Skin of body (tissue), 2 donors: ENCODE results near the gene ATF5. TPM values are rescaled to one million over a fixed set of nuclear protein-coding genes. Genes with fewer than 3 reads are reported as not detected.
A peak's percentile ranks its signal among the peaks of the same experiment; 100 is the strongest.

Experiments
- DNase-seq: peaks from one replicate; lab custom pipeline; 2025; lab: John Stamatoyannopoulos, UW
- total RNA-seq: library from RNA; depleted of rRNA; stranded (reverse); fragments of >200 nt; gene quantifications from one replicate; pipeline ENCODE4 v1.2.3, GENCODE V29; 2014

Gene ATF5
- total RNA-seq, result 2.0 TPM

- peak; percentile 91 for DNase-seq
These were observed at the start of gene ATF5, which contains the start of gene NUP62 for GRCh38 chr19:49929121-49929610. Gene ATF5 (plus strand): TSS chr19:49929205. CDS start chr19:49930851, 1,646 bp downstream. Gene NUP62 (minus strand): TSS chr19:49929504. CDS start chr19:49909807, 19,697 bp downstream.

DNA sequence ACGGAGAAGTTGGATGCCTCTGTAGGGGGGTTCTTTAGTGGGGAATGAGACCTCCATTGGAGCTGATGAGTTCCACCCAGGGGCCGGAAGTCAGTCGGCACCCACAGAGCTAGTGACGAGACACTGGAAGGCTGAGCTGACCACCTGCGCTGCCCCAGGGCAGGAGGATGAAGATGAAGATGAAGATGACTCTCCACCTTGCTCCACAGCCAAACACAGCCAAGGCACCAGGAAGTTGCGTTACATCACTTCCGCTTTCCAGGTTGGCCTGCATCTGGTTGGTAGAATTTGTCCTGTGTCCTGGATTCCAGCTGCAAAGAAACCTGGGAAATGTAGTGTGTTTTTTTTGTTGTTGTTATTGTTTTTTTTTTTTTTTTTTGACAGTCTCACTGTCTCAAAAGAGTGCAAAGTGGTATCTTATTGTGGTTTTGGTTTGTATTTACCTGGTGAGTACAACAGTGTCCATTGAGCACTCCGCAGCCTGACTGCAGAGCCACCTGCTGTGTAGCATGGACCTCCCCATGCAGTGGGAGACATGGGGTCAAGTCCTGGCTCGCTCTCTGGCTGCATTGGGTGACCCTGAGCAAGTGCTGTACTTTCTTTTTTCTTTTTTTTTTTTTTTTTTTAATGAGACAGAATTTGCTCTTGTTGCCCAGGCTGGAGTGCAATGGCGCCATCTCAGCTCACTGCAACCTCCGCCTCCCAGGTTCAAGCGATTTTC, 49.6 kb upstream of the ATF5 start:
- peak; percentile 20 for DNase-seq

GRCh38 chr19:49880162-49880869, 48.7 kb upstream of the ATF5 start:
- no peak for DNase-seq

- no peak for DNase-seq
These were observed 47.8 kb upstream of the ATF5 start for GRCh38 chr19:49881186-49881585.

- DNase-seq, result no peak
These were observed 47.2 kb upstream of the ATF5 start for GRCh38 chr19:49881672-49882394.

GRCh38 chr19:49882643-49883042, 46.4 kb upstream of the ATF5 start:
- no peak for DNase-seq

DNA sequence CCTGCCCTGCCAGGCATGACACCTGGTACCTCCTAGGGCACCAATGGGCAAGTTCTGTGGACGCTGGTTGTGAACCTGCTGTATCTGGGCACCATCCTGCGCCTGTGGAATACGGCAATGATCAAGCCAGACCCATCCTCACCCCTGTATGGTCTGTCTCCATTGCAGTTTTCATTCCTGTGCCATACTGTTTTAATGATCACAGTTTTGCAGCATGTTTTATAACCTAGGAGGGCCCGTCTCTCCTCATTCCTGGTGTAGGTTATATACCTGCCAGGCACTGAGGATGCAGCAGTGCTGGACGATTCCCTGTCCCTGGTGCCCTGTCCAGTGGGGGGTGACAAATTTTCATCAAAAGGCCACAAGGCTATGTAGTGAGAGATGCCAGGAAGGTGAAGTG, 45.9 kb upstream of the ATF5 start:
- DNase-seq, result no peak

DNA sequence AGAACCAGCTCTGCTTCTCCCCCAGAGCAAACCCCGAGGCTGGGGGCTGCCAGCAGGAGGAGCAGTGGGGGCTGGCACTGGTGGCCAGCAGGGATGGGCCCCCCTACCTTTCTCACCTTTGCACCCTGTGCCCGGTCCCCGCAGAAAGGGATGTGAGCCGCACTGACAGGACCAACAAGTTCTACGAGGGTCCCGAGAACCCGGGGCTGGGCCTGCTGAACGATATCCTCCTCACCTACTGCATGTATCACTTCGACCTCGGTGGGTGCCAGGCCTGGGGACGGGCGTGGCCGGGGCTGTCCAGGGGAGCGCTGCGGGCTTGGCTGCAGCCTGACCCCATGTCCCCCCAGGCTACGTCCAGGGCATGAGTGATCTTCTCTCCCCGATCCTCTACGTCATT, 44.9 kb upstream of the ATF5 start:
- DNase-seq, result no peak

DNA sequence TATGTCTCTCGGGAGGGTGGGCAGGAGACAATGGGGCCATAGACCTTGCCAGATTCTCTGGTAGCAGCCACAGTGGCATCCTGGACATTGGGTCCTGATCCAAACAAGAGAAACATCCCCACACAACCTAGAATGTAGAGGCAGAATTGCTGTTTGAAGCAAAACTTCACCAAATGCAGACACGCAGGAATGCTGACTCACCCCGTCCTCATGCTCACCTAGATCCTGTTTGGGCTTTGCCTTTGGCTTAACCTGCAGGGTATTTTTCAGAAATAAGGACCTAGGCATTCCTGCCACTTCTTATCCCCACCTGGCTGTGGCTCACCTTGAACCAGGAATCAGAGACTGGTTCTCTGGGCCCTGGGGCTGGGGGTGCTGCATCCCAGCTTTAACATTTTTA, 44.2 kb upstream of the ATF5 start:
- DNase-seq, result no peak

DNA sequence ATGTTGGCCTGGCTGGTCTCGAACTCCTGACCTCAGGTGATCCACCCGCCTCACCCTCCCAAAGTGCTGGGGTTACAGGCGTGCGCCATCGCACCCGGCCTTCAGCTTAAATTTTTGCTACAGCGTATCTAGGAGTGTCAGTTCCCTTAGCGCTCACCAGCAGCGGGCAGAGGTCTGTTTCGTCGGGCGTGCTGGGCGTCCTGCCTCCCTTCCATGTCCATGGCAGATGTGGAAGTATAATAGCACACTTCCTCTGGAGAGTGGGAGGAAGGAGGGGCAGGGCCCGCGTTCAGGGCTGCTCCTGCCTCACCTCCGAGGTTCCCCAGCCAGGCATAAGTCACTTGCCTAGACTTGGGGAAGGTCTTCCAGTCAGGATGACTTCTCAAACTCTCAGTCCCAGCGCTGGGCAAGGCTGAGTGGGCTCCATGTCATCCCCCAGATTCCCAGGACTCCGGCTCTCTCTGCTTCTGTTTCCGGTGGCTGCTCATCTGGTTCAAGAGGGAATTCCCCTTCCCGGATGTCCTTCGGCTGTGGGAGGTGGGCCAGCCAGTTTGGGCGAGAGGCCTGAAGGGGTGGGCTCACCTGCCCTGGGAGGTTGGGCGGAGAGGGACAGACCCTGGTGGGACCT, 41.9 kb upstream of the ATF5 start:
- no peak for DNase-seq

DNA sequence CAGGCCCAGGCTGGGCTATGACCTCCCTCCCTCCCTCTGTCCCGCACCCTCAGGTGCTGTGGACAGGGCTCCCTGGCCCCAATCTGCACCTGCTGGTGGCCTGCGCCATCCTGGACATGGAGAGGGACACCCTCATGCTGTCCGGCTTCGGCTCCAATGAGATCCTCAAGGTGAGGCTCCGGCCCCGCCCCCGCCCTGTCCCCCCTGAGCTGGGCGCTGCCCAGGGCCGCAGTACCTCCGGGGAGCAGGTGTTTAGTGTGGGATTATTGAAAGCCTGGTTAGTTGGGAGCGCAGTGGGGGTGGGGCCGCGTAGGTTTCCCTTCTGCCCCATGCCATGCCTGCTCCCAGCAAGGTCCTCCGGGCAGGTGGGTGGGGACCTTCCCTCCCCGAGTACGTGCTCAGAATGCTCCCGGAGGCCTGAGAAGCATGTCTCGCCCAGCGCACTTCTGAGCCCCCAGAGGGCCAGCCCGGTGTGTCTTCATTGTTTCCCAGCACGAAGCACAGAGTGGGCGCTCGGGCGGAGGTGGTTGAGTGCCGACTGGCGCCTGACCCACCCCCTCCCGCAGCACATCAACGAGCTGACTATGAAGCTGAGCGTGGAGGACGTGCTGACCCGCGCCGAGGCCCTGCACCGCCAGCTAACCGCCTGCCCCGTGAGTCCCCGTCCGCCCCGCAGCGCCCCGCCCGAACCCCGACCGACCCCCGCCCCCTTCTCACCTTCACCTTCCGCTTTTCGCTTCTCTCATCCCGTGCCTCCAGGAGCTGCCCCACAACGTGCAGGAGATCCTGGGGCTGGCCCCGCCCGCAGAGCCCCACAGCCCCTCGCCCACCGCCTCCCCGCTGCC, 41.1 kb upstream of the ATF5 start:
- DNase-seq, result no peak

GRCh38 chr19:49888510-49888824, 40.5 kb upstream of the ATF5 start:
- DNase-seq, result no peak

DNA sequence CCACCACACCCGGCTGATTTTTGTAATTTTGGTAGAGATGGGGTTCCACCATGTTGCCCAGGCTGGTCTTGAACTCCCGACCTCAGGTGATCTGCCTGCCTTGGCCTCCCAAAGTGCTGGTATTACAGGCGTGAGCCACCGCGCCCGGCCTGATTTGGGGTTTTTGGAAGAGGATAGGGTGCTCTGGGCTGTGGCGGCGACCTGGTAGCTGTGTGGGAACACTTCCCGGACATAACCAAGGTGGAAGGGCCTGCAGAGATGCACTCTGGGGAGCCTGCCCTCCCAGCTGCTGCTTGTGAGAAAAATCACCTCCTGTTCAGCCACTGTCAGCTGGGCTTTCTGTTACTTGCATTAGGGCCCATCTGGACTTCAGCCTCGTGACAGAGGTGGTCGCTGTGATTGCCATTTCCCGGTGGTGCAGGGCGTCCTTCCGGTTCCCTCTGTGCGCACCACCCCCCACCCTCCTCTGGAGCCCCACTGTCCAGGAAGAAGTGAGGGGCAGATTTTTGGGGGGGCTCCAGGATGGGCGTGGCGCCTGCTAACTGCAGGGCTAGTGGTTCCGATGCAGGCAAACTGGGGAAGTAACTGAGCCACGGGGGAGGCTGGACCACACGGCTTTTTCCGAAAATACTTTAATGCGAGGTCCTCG, 39.8 kb upstream of the ATF5 start:
- no peak for DNase-seq

- DNase-seq, result peak; percentile 22
These were observed 39.2 kb upstream of the ATF5 start for GRCh38 chr19:49889687-49890348.

DNA sequence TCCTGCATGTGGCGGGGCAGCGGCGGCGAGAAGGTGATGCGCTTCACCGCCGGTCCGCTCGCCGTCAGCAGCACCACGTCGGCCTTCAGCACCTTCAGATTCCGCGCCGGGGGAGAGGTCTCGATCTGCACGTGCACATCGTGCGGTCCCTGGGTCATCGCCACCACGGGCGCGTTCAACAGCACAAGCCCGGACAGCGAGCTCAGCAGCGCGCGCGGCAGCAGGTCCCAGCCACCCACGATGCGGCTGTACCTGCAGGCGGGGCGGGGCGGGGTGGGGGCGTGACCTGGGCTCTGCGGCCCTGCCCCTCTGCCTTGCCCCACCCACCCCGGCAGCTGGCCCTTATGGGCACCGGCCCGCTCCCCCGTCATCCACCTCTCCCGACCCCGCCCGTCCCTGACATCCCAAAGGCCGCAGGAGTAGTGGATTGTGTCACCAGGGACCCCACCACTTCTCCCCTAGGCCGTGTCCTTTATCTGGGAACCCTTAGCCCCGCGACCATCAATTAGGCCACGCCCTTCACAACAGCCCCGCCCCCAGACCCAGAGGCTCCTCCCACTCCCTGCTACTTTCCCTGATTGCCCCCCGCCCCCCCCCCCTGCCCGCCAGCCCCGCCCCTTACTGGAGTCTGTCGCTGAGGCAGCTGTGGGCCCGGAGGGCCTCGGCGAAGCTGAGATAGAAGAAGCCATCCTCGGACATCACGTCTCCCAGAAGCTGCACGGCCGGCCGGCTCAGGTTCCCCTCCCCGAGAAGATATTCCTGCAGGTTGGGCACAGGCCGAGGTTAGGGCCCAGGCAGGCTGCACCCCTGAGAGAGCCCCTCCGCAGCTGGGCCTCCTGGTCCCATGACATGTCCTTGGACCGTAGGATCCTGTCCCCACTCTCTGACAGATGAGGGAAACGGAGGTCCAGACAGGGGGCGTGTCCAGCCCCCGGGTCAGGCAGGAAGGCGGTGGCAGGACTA, 38.4 kb upstream of the ATF5 start:
- no peak for DNase-seq

DNA sequence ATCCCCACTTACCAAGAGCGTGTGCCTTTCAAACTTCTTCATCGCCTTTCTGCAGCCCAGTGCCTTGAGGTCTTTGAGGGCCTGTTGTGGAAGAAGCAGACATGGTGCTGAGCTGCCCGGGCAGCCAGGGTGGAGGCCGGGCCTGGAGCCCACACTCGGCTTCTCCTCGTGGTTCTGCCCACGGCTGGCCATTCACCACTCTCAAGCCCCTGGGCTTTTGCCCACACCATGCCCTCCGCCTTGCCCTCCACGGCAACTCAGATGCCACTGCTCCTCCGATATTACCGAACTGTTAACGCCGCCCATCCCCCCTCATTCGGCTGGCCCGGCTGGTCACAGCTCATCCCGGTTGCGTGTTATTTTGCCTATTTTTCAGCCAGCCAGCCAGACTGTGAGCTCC, 37.6 kb upstream of the ATF5 start:
- no peak for DNase-seq

DNA sequence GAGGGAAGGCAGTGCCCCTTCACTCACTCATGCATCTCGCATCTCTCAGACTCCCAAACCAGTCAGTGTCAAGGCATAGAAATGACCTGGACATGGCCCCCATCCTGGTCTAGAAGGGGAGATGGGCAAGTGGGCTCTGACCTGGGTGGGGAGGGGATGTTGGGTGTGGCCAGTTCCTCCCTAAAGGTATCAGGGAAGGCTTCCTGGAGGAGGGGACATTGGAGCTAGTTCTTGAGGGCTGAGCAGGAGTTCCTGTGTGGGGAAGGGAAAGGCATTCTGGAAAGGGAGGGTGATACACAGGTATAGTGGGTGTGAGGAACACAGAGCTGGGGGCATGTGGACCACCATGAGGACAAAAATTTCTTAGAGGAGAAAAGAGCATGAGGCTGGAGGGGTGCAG, 36.3 kb upstream of the ATF5 start:
- no peak for DNase-seq

GRCh38 chr19:49894011-49894664, 34.9 kb upstream of the ATF5 start:
- no peak for DNase-seq
